ENCODE results near the gene MAP2K4.

- TF ChIP-seq POLR2AphosphoS5 (IDR thresholded peaks at IDR 0.05; ENCODE audit: low read depth, low read length): no peak
- no peak for TF ChIP-seq TAF1 (IDR thresholded peaks at IDR 0.05; ENCODE audit: borderline replicate concordance, insufficient read depth, low read length)
- TF ChIP-seq REST (IDR thresholded peaks at IDR 0.05; ENCODE audit: insufficient read depth in 1 of 2, low read depth in 2 of 2, low read length in 2 of 2): no peak
- TF ChIP-seq FOXP2 (optimal IDR thresholded peaks at IDR 0.05; ENCODE audit: borderline replicate concordance, extremely low read depth, extremely low read length, insufficient read depth): no peak
Observed at GRCh38 chr17:12099412-12099811, 78.7 kb downstream of the MAP2K4 start.
